Effector memory CD4-positive, alpha-beta T cell (primary cell): ENCODE measurements around the gene SMARCA4.
"Not testable (repeated sequence)": the region's sequence is repeated elsewhere in the genome, so short reads cannot be mapped to it uniquely, and the experiment has no call there.

Experiments used
- DNase-seq, 3 donors: peaks; one replicate each; pipeline ENCODE4 v3.0.0-alpha.2; 2020
- H3K27ac ChIP-seq: 2 replicates; pipeline ENCODE4 v1.7.0; 2013; ENCODE audit warnings: mild to moderate bottlenecking, low read length, moderate library complexity; ENCODE audit not compliant: insufficient read depth, poor library complexity, severe bottlenecking
- H3K27me3 ChIP-seq: replicated peaks from 2 replicates; pipeline ENCODE4 v1.7.0; 2013; ENCODE audit warnings: mild to moderate bottlenecking, low read length; ENCODE audit not compliant: insufficient read depth, control insufficient read depth, poor library complexity, severe bottlenecking
- H3K36me3 ChIP-seq: 2 replicates; pipeline ENCODE4 v1.7.0; 2013; ENCODE audit warnings: mild to moderate bottlenecking, low read length, moderate library complexity; ENCODE audit not compliant: control insufficient read depth, insufficient read depth
- H3K4me1 ChIP-seq: 2 replicates; pipeline ENCODE4 v1.7.0; 2013; ENCODE audit warnings: low read length, mild to moderate bottlenecking; ENCODE audit not compliant: control insufficient read depth, insufficient read depth, poor library complexity, severe bottlenecking
- H3K4me3 ChIP-seq: 2 replicates; pipeline ENCODE4 v1.7.0; 2013; ENCODE audit warnings: low read length, low read depth, mild to moderate bottlenecking; ENCODE audit not compliant: insufficient read depth, poor library complexity, severe bottlenecking
- H3K9me3 ChIP-seq: 2 replicates; pipeline ENCODE4 v1.7.0; 2013; ENCODE audit warnings: mild to moderate bottlenecking, low read length, moderate library complexity; ENCODE audit not compliant: control insufficient read depth

Gene SMARCA4

DNA sequence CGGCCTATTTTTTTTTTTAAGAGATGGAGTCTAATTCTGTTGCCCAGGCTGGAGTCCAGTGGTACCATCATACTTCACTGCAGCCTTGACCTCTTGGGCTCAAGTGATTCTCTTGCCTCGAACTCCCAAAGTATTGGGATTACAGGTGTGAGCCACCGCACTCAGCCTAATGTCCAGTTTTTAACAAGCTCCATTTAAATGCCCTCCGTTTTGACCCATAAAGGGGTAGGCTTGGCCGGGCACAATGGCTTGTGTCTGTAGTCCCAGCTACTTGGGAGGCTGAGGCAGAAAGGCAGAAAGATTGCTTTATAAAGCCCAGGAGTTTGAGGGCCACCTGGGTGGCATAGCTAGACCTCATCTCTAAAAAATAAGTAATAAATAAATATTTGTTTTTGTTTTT lies 140.2 kb downstream of the SMARCA4 start:
- Histone ChIP-seq H3K4me3 (no peak overlapping the region), H3K27ac (no peak overlapping the region), H3K27me3 (no peaks in the 10 kb centered on the region), H3K4me1 (peaks cover 8% of the 10 kb centered on the region), H3K9me3 (no peaks in the 10 kb centered on the region), H3K36me3 (peaks cover 24% of the 10 kb centered on the region)
- DNase-seq, result no peak

DNA sequence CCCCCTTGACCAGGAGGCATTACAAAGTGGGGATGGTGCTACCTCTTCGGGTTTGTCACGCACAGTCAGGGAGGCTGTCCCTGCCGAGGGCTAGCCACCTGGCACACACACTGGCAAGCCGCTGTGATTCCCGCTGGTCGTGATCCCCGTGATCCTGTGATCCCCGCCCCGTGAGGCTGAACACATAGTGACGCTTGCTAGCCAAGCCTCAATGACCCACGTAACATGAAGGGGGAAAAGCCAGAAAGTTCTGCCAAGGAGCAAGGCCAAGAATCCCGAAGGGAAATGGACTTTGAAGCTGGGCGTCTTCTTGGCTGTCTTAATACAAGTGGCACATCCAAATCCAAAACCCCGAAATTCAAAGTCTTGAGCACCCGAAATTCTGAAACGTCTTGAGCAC lies 142.1 kb downstream of the SMARCA4 start:
- H3K27ac ChIP-seq, result no peak overlapping the region
- DNase-seq, result no peak
- no peaks in the 10 kb centered on the region for H3K4me1 ChIP-seq
- no peaks in the 10 kb centered on the region for H3K27me3 ChIP-seq
- H3K4me3 ChIP-seq, result no peak overlapping the region
- H3K9me3 ChIP-seq, result no peaks in the 10 kb centered on the region
- H3K36me3 ChIP-seq, result peaks cover 39% of the 10 kb centered on the region

DNA sequence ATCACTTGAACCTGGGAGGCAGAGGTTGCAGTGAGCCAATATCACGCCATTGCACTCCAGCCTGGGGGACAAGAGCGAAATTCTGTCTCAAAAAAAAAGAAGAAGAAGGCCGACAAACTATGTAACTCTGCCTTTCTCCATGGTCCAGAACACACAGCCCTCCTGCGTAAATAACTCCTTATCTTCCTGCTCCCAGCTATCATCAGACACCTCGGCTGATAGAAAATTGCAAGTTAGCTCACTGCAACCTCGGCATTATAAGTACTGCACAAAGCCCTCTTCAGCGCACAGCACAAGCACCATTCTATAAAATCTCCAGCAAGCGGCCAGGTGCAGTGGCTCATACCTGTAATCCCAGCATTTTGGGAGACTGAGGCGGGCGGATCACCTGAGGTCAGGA lies 142.8 kb downstream of the SMARCA4 start:
- H3K4me3 ChIP-seq, H3K27ac ChIP-seq, H3K27me3 ChIP-seq, H3K4me1 ChIP-seq, DNase-seq, H3K9me3 ChIP-seq: not testable (repeated sequence)
- H3K36me3 ChIP-seq, result peaks cover 45% of the 10 kb centered on the region

DNA sequence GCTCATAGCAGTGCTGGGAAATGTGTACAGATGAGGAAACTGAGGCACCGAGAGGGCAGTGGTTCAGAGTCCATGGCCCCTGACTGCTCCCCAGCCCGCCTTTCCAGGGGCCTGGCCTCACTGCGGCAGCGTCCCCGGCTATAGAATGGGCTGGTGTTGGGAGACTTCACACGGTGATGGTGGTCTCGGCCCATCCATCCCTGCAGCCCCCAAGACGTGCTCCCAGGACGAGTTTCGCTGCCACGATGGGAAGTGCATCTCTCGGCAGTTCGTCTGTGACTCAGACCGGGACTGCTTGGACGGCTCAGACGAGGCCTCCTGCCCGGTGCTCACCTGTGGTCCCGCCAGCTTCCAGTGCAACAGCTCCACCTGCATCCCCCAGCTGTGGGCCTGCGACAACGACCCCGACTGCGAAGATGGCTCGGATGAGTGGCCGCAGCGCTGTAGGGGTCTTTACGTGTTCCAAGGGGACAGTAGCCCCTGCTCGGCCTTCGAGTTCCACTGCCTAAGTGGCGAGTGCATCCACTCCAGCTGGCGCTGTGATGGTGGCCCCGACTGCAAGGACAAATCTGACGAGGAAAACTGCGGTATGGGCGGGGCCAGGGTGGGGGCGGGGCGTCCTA lies 144.3 kb downstream of the SMARCA4 start:
- H3K4me3 ChIP-seq, result no peak overlapping the region
- no peaks in the 10 kb centered on the region for H3K27me3 ChIP-seq
- no peaks in the 10 kb centered on the region for H3K4me1 ChIP-seq
- H3K27ac ChIP-seq, result peak overlapping the region; percentile 2
- no peak for DNase-seq
- no peaks in the 10 kb centered on the region for H3K9me3 ChIP-seq
- H3K36me3 ChIP-seq, result peaks cover 55% of the 10 kb centered on the region

DNA sequence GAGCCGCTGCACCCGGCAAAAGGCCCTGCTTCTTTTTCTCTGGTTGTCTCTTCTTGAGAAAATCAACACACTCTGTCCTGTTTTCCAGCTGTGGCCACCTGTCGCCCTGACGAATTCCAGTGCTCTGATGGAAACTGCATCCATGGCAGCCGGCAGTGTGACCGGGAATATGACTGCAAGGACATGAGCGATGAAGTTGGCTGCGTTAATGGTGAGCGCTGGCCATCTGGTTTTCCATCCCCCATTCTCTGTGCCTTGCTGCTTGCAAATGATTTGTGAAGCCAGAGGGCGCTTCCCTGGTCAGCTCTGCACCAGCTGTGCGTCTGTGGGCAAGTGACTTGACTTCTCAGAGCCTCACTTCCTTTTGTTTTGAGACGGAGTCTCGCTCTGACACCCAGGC lies 145.6 kb downstream of the SMARCA4 start:
- Histone ChIP-seq H3K4me3 (no peak overlapping the region), H3K27me3 (no peaks in the 10 kb centered on the region), H3K36me3 (peaks cover 65% of the 10 kb centered on the region), H3K4me1 (no peaks in the 10 kb centered on the region), H3K27ac (no peak overlapping the region), H3K9me3 (no peaks in the 10 kb centered on the region)
- no peak for DNase-seq

DNA sequence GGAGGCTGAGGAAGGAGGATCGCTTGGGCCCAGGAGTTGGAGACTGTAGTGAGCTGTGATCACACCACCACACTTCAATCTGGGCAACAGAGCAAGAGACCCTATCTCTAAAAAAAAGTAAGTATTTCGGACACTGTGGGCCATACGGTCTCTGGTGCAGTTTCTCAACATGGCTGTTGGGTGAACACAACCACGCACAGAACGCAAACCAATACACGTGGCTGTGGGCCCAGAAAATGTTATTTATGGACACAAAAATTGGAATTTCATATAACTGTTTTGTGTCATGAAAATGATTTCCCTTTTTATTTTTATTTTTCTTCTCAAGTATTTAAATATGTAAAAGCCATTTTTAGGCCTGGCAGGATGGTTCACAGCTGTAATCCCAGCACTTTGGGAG lies 147.9 kb downstream of the SMARCA4 start:
- Histone ChIP-seq H3K27ac (no peak overlapping the region), H3K36me3 (peaks cover 74% of the 10 kb centered on the region), H3K4me3 (no peak overlapping the region), H3K27me3 (no peaks in the 10 kb centered on the region), H3K4me1 (no peaks in the 10 kb centered on the region), H3K9me3 (no peaks in the 10 kb centered on the region)
- DNase-seq, result no peak

DNA sequence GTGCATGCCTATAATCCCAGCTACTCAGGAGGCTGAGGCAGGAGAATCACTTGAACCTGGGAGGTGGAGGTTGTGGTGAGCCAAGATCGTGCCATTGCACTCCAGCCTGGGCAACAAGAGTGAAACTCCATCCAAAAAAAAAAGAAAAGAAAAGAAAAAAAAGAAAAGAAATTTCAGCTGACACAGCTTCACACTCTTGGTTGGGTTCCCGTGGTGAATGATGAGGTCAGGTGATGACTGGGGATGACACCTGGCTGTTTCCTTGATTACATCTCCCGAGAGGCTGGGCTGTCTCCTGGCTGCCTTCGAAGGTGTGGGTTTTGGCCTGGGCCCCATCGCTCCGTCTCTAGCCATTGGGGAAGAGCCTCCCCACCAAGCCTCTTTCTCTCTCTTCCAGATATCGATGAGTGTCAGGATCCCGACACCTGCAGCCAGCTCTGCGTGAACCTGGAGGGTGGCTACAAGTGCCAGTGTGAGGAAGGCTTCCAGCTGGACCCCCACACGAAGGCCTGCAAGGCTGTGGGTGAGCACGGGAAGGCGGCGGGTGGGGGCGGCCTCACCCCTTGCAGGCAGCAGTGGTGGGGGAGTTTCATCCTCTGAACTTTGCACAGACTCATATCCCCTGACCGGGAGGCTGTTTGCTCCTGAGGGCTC lies 150.4 kb downstream of the SMARCA4 start:
- Histone ChIP-seq H3K36me3 (peaks cover 75% of the 10 kb centered on the region), H3K27me3 (no peaks in the 10 kb centered on the region), H3K4me1 (no peaks in the 10 kb centered on the region), H3K9me3 (no peaks in the 10 kb centered on the region), H3K27ac (no peak overlapping the region), H3K4me3 (no peak overlapping the region)
- DNase-seq, result no peak

DNA sequence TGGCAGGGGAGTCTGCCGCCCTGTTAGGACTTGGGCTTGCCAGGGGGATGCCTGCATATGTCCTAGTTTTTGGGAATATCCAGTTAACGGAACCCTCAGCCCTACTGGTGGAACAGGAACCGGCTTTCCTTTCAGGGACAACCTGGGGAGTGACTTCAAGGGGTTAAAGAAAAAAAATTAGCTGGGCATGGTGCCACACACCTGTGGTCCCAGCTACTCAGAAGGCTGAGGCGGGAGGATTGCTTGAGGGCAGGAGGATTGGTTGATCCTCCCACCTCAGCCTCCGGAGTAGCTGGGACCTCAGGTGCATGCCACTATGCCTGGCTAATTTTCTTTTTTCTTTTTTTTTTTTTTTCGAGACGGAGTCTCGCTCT lies 150.9 kb downstream of the SMARCA4 start:
- Histone ChIP-seq H3K36me3 (peaks cover 75% of the 10 kb centered on the region), H3K4me3 (no peak overlapping the region)

More for the DNA sequence above, 150.9 kb downstream of the SMARCA4 start:
- Histone ChIP-seq H3K27me3 (no peaks in the 10 kb centered on the region), H3K27ac (no peak overlapping the region), H3K4me1 (no peaks in the 10 kb centered on the region), H3K9me3 (no peaks in the 10 kb centered on the region)
- DNase-seq, result no peak
